Skeletal muscle cell (primary cell): ENCODE measurements around the gene TMEM190.

Source experiments
- DNase-seq: peaks from one replicate; pipeline ENCODE4 v3.0.0-alpha.2; 2010; ENCODE audit warnings: low read depth
- H3K4me3 ChIP-seq: 2 replicates; pipeline ENCODE4 v1.5.1; 2011; ENCODE audit warnings: low read depth, mild to moderate bottlenecking, control low read depth, low read length, moderate library complexity

The TMEM190 gene

DNA sequence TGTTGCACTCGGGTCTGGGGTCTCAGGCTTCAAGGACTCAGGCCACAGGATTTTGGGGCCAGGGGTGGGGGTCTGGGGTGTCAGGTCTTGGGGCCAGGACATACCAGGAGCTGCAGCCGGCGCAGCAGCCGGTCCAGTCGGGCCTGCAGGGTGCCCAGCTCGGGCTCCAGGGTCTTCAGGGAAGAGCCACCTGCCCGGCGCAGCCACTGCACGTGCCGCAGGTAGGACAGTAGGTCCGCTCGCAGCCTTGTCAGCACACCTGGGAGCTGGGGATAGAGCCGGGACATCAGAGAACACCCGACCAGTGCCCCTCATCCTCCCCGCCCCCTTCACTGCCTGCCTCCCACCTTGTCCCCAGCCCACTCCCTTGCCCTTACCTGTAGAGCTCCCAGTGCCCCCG is 8.5 kb upstream of the TMEM190 start:
- peak overlapping the region; percentile 67 for H3K4me3 ChIP-seq
- no peak for DNase-seq

DNA sequence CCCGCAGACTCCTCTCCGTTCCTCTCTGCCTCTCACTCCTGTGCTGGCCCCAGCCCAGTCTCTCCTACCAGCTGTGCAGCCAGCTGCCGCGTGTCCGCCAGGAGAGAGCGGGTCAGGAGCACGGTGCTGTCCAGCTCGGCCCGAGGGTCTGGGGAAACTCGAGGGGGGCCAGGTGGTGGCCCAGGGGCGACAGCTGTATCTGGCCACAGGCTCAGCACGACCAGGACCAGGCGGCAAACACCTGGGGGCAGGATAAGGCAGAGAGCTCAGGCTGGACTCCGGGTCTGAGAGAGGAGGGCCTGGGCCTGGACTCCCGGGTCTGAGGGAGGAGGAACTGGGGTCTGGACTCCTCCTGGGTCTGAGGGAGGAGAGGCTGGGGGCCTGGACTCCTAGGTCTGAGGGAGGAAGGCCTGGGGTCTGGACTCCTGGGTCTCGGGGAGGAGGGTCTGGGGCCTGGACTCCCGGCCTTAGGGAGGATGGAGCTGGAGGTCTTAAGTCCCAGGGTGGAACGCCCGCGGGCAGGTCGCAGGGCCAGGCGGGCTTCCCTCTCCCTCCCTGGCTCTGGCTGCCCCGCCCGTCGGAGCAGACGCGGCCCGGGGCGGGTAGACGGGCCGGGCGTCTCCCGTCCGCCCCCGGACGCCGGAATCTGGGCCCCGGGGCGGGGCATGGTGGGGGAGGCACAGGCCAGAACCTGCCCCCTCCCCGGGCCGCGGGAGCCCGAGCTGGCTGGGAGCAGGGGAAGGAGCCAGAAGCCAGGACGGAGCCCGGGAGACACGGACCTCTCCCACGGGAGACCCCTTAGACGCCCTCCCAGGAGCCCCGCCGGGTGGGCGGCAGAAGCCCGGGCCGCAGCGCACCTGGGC is 7.7 kb upstream of the TMEM190 start:
- H3K4me3 ChIP-seq, result peak overlapping the region; percentile 67
- DNase-seq, result no peak

DNA sequence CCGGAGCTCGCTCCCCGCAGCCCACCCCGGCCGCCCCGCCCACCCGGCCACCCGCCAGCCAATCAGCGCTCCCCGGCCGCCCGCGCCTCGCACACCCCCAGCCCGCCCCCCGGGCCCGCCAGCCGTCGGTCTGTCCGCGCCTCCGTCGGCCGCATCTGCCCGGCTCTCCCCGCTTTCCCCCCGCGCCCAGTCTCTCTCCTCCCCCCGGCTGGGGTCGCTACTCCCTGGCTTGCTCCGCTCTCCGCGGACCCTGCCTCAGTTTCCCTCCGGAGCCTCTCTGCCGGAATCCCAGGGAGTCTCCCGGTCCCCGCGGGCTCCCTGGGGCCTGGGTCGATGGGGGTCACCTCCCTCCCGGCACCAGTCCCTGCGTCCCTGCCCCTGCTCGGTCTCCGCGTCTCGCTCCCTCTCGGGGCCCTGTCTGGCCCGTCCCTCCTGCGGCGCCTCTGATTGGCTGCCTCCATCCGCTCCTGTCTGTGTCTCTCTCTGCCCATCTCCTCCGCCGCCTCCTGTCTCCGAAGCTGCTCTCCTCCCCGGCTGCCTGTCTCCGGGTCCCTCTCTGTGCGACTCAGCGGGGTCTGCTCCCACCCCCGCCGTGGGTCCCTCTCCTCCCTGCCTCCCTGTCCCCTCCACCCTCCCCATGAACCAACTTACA is 6.8 kb upstream of the TMEM190 start:
- DNase-seq, result no peak
- H3K4me3 ChIP-seq, result peak overlapping the region; percentile 67

DNA sequence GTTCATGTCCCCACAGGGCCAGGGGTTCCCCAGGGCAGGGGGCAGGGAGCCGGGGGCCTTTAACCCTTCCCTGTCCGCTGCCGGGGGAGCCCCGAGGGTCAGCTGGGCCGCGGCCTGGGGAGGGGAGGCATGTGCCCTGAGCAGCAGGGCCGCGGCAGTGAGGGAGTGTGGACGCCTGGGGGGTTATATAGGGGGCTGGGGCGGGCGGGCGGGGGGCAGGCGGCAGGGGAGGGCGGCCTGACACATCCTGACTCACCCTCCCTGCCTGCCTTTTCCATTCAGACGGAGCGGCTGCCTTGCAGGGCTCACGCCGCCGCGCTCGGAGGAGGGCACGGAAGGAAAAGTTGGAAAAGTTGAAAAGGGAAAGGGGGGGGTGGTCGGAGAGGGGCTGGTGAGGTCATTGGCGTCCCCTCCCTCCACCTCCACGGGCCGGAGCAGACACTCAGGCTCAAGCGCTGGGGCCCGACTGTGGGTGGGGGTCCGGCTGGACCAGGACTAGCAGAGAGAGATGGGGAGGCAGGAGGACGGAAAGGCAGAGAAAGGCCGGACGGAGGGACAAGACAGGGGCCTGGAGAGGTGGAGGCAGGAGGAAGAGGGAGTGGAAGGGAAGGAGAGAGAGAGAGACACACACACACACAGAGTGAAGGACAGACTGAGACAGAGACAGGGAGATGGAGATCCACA is 6.2 kb upstream of the TMEM190 start, which contains the start of gene IL11:
Gene IL11 (minus strand): TSS at position 159 of the 684 bp plus-strand sequence. CDS start 153 bp downstream, at position 6.
- peak within 1 kb of the TSS; percentile 67 for H3K4me3 ChIP-seq
- DNase-seq, result no peak

DNA sequence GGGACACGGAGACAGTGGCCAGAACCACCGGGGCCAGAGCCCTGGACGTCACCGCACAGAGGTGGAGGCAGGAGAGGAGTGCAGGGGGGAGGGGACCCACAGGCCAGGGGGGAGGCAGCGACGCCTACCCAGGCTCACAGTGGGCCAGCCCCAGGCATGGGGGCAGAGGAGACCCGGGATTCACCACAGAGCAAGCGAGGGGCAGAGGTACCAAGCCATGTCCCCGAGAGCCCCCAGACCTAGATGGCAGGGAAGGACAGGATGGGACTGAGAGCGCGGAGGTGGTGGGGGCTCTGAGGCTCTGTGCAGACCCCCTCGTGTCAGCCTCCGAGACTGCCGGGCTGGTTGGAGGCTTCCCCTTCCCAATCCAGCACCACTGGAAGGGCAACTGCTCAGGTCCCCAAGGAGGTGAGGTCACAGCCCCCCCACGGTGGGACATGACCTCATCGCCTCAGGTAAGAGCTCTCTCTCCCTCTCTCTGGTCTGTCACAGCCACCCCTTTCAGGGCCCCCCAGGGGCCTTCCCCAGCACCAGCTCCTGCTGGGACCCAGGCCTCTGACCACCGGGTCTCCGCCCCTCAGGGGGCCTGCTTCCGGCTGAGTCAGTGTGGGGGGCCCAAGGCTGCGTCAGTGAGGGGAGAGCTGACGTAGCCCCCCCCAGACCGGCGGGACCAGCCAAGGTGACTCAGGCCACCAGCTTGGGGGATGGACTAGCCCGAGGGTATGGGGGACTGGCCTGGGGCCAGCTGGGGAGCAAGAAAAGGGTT is 4.1 kb upstream of the TMEM190 start:
- DNase-seq, result peak; percentile 55
- H3K4me3 ChIP-seq, result no peak overlapping the region

DNA sequence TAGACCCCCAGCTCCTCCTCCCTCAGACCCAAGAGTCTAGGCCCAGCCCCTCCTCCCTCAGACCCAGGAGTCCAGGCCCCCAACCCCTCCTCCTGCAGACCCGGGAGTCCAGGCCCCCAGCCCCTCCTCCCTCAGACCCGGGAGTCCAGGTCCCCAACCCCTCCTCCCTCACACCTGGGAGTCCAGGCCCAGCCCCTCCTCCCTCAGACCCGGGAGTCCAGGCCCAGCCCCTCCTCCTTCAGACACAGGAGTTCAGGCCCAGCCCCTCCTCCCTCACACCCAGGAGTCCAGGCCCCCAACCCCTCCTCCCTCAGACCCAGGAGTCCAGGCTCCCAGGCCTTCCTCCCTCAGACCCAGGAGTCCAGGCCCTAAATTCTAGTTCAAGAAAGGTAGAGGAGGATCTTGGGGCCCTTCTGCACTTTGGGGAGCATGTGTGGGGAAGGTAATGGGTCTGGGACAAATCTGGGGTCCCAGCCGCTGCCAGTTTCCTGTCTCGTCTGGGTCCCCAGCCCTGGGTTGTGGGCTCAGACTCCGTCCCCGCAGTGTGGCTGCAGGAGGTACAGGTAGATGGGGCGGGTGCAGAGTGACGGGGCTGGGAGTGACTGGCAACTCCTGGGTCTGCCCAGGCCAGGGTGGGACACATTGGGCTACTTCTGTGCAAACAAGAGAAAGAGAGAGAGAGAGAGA is 3.2 kb upstream of the TMEM190 start:
- no peak overlapping the region for H3K4me3 ChIP-seq
- DNase-seq, result no peak

DNA sequence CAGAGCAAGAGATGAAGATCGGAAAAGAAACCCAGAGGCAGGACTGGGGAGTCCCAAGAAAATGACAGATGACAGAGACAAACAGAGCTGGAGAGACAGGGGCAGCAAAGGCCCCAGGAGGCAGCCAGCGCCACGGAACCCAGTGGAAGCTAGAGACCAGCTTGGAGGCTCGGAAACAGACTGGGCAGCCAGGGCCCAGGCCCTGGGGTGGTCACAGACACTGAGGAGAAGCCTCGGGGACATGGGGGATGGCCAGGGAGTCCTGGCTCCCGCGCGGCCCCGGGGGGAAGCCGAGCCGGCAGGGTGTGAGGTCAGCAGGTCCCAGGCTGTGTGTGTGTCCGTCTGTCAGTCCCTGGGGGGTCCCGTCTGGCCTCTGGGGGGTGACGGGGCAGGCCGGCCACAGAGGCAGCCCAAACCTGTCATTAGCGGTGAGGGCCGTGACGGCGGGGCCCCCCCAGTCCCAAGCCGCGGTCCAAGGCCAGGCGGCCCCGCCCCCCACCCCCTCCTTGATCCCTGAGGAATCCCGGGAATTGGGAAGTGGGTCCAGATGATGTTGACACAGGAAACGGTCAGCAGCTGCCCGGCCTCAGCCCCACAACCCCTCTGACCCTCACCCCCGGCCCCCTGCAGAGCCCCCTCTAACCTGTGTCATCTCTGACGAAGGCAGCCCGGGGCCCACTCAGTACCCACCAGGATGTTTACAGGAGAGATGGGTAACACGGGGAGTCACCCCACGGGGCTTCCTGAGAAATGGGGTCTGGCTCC is 2.5 kb upstream of the TMEM190 start:
- peak; percentile 26 for DNase-seq
- H3K4me3 ChIP-seq, result no peak overlapping the region

DNA sequence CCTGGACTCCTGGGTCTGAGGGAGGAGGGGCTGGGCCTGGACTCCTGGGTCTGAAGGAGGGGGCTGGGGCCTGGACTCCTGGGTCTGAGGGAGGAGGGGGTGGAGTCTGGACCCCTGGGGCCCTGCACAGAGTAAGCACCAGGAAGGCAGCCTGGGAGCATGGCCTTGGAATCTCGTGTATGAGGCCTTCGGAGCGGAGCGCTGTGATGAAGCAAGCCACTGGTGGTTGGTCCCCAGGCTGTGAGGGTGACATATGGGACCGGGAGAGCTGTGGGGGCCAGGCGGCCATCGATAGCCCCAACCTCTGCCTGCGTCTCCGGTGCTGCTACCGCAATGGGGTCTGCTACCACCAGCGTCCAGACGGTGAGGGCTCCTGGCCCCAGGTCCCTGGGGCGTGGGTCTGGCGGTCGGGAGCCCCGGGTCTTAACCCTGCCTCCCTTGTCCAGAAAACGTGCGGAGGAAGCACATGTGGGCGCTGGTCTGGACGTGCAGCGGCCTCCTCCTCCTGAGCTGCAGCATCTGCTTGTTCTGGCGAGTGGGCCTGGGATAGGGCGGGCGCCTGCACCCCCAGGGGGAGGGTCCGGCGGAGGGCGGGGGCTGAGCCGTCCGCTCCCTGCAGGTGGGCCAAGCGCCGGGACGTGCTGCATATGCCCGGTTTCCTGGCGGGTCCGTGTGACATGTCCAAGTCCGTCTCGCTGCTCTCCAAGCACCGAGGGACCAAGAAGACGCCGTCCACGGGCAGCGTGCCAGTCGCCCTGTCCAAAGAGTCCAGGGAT is 918 bp downstream of the TMEM190 start:
- no peak overlapping the region for H3K4me3 ChIP-seq
- no peak for DNase-seq

DNA sequence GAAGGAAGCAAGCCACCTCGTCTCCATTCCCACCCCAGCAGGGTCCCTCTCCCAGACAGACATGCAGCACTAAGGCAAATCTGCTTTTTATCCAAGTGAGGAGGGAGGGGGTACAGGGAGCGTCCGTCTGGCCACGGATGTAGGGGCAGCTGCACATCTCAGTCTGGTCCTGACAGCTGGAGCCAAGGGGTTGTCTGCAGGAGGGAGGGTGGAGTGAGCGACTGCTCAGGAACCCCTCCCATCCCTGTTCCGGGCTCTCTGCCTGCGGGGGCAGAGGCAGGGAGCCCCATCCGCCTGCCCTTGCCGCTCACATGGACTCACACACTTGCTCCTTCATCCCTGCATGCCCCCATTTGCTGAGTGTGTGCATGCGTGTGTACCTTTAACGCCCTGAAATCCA is 2.5 kb downstream of the TMEM190 start:
- DNase-seq, result peak; percentile 40
- no peak overlapping the region for H3K4me3 ChIP-seq

DNA sequence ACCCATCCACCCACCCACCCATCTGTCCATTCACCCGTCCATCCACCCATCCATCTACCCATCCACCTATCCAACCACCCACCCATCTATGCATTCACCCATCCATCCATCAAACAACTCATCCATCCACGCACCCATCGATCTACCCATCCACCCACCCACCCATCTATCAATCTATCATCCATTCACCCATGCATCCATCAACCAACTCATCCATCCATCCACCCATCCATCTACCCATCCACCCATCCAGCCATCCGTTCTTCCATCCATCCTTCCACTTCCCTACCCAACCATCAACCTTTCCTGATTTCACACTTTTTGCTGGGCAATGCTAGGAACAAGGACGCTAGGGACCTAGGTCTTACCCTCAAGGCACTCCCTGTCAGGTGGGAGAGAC is 5.4 kb downstream of the TMEM190 start:
- DNase-seq, result no peak

DNA sequence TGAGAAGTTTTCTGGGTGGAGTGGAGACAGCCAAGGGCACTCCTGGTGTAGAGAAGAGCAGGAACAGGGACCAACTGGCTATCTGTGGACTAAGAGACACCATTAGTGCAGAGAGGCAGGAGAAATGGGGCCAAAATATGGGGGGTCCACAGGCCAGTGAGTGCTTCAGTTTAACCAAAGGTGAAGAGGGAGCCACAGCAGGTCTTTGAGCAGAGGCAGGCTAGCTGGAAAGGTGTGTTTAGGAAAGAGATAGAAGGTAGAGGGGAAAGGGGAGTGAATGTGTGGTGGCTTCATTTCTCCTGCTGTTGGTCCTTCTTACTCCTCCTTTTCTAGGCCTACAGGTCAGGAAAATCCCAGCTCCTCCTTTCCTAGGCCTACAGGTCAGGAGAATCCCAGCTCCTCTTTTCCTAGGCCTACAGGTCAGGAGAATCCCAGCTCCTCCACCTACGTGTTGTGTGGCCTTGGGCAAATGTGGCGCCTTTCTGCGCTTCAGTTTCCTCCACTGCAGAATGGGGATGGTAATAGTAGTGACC is 6.0 kb downstream of the TMEM190 start:
- H3K4me3 ChIP-seq, result no peak overlapping the region
- DNase-seq, result no peak

More for the DNA sequence above, 5.4 kb downstream of the TMEM190 start:
- no peak overlapping the region for H3K4me3 ChIP-seq

DNA sequence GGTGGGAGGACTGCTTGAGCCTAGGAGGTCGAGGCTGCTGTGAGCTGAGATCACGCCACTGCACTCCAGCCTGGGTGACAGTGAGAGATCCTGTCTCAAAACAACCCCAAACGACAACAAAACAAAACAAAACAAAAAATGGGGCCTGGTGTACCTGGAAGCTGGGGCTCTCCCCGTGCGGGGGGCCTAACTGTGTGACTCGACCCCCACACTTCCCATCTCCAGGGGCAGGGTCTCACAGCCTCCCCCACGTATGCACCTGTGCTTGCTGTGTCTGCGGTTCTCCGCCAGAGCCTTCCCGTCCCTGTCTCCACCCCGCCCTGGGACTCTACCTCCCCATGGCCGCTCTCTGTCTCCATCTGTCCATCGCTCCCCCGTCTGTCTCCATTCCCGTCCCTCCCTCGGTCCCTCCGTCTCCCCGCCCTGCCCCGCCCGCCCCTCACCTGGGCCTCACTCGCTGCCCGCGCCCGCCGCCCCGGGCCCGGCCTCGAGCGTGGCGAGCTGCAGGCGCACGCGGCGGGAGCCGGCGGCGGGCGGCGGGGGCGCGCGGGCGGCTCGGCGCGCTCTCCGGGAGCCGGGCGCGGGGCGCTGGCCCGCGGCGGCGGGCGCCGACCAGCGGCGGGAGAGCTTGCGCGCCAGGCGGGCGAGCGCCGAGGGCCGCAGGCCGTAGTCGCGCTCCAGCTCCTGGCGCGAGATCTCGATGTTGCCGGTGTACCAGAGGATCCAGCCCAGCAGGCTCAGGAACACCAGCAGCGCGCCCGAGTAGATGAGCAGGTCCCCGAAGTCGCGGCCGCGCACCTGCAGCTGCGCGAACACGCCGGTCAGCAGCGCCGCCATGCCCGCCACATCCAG is 6.9 kb downstream of the TMEM190 start:
- H3K4me3 ChIP-seq, result peak overlapping the region; percentile 38
- no peak for DNase-seq

DNA sequence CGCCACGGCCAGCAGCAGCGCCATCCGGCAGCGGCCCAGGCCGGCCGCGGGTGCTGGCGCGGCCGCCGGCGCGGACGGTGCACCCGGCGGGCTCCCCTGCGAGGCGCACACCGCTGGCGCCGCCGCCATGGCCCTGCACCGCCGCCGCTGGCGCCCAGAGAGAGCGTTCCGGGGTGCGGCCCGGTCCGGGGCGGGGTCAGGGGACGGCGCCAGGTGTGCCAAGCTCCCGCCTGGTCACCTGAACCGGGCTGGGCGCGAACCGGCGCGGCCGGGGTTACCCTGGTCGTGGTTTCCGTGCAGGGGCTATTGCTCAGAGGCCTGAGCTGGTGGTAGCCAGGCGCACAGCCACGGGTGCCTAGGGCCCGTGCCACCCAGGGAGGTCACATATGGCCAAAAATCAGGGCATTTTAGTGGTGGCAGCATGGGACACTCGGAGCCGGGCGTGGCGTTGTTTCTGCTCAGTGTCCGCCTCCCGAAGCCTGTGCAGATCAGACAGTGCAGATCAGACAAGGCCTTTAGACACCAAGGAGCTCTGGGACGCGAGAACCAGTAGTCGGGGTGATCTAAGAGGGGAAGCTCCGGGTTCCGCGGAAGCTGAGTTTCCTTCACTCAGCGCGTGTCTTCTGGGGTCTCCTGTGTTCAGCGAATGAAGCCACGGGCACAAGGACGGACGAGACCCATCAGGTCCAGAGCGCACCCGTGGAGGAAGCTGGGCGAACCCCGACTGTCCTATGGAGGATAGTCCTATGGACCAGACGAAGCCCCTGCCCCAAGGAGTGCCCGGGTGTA is 7.7 kb downstream of the TMEM190 start, which contains the start of gene TMEM238:
Gene TMEM238 (minus strand): TSS at position 162 of the 789 bp plus-strand sequence. CDS start 33 bp downstream, at position 129.
- H3K4me3 ChIP-seq, result peak within 1 kb of the TSS; percentile 96
- DNase-seq, result no peak

DNA sequence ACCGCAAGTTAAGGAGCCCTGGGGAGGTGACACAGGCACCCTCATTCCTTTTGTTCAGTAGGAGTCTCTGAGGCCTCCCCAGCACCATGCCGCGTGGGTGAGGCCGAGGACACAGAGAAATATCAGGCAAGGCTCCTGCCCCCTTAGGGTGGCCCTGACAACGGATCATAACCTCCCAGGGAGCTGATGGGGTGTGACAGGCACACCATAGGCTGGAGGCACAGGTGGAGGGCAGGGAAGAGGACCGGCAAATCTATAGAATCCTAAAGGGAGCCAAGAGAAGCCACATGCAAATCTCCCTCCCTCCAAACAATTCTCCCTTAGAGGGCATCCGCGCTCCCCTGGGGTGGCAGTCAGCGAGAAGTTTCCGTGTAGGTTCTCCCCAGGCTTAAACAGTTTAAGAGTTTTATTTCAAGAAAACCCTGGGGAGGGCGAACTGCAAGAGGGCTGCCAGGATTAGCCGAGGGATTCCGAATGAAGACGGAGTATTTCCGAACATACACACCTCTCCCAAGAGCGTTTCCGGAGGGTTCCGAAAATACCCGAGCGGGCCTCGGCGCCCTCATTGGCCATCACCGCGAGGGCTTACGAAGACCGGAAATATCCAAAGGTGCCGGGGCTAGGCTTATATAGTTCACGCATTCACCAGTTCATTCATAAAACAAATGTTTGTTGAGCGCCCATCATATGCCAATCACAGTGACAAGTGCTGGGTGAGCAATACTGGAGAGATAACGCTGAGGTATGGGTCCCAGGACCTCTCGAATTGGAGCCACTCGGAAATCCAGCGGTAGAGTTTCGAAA is 8.5 kb downstream of the TMEM190 start:
- DNase-seq, result peak; percentile 82
- peak overlapping the region; percentile 96 for H3K4me3 ChIP-seq
